ENCODE measurements around the gene CCR4. TPM values are rescaled to one million over a fixed set of nuclear protein-coding genes. Genes with fewer than 3 reads are reported as not detected.

The CCR4 gene
- total RNA-seq, 1 experiment from 2014 or later = 0.10 TPM

DNA sequence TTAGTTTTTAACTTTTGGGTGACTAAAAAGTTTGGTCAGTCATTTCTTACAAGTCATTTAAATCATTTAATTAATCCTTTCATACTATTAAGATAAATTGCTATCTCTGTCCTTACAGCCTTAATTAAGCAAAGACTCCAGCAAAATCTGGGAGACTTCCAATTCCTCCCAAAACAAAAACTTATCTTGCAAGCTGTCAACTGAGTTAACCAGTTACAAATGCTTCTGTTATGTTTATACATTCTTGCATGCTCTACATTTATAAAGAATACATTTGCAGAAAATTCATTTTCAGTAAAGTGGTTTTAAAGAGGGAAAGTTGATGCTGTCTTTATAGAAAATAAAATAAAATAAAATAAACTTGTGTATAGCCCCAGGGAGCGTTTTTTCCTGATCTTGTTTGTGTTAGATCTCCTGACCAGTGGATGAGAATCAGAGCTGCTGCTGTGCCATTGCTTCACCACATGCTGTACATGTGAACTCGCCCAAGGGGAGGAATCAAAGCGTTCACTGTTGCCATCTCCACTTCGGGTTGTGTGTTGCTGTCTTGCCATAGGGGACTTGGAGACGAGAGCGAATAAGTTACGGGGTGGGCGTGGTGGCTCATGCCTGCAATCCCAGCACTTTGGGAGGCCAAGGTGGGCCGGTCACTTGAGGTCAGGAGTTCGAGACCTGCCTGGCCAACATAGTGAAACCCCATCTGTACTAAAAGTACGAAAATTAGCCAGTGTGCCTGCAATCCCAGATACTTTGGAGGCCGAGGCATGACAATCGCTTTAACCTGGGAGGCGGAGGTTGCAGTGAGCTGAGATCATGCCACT, 5.5 kb downstream of the CCR4 start:
- ATAC-seq (no peak), DNase-seq (ENCODE audit: low read depth, low spot score) (no peak)
- H3K9me3 ChIP-seq (ENCODE audit: control insufficient read depth, insufficient read depth, low read depth, low read length) = no peaks in the 10 kb centered on the region
- H3K4me1 ChIP-seq (ENCODE audit: control insufficient read depth, insufficient read depth, low read length) = no peaks in the 10 kb centered on the region
- intact Hi-C loops (cut with micrococcal nuclease; ENCODE audit: unreplicated experiment) (no loop called here), in situ Hi-C loops (cut with HindIII; ENCODE audit: low pct_unique_long_range_greater_than_20kb, low sequenced_read_pairs) (no loop called here)
- H3K36me3 ChIP-seq (ENCODE audit: control insufficient read depth, insufficient read depth, low read length) = no peaks in the 10 kb centered on the region
- POLR2A ChIA-PET = no interaction called here
- TF ChIP-seq SIN3A (IDR thresholded peaks at IDR 0.05; ENCODE audit: borderline replicate concordance, insufficient read depth, low read depth, low read length) = no peak
- no peak for TF ChIP-seq POLR2AphosphoS5 (IDR thresholded peaks at IDR 0.05; ENCODE audit: low read depth, low read length)
- TF ChIP-seq, protein P1, sequence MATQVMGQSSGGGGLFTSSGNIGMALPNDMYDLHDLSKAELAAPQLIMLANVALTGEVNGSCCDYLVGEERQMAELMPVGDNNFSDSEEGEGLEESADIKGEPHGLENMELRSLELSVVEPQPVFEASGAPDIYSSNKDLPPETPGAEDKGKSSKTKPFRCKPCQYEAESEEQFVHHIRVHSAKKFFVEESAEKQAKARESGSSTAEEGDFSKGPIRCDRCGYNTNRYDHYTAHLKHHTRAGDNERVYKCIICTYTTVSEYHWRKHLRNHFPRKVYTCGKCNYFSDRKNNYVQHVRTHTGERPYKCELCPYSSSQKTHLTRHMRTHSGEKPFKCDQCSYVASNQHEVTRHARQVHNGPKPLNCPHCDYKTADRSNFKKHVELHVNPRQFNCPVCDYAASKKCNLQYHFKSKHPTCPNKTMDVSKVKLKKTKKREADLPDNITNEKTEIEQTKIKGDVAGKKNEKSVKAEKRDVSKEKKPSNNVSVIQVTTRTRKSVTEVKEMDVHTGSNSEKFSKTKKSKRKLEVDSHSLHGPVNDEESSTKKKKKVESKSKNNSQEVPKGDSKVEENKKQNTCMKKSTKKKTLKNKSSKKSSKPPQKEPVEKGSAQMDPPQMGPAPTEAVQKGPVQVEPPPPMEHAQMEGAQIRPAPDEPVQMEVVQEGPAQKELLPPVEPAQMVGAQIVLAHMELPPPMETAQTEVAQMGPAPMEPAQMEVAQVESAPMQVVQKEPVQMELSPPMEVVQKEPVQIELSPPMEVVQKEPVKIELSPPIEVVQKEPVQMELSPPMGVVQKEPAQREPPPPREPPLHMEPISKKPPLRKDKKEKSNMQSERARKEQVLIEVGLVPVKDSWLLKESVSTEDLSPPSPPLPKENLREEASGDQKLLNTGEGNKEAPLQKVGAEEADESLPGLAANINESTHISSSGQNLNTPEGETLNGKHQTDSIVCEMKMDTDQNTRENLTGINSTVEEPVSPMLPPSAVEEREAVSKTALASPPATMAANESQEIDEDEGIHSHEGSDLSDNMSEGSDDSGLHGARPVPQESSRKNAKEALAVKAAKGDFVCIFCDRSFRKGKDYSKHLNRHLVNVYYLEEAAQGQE (IDR thresholded peaks at IDR 0.05; ENCODE audit: insufficient read depth in 1 of 2, low read depth in 2 of 2, low read length in 1 of 2) = no peak
- no peak for TF ChIP-seq TCF7L2 (IDR thresholded peaks at IDR 0.05; ENCODE audit: low read depth, low read length)
- TF ChIP-seq, protein P2, sequence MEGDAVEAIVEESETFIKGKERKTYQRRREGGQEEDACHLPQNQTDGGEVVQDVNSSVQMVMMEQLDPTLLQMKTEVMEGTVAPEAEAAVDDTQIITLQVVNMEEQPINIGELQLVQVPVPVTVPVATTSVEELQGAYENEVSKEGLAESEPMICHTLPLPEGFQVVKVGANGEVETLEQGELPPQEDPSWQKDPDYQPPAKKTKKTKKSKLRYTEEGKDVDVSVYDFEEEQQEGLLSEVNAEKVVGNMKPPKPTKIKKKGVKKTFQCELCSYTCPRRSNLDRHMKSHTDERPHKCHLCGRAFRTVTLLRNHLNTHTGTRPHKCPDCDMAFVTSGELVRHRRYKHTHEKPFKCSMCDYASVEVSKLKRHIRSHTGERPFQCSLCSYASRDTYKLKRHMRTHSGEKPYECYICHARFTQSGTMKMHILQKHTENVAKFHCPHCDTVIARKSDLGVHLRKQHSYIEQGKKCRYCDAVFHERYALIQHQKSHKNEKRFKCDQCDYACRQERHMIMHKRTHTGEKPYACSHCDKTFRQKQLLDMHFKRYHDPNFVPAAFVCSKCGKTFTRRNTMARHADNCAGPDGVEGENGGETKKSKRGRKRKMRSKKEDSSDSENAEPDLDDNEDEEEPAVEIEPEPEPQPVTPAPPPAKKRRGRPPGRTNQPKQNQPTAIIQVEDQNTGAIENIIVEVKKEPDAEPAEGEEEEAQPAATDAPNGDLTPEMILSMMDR (IDR thresholded peaks at IDR 0.05) = no peak
- no peaks in the 10 kb centered on the region for H3K27me3 ChIP-seq (ENCODE audit: control insufficient read depth, insufficient read depth, low read length)
- CTCF ChIA-PET = no interaction called here
- H3K27ac ChIP-seq (ENCODE audit: low read length) = no peak overlapping the region
- H3K4me3 ChIP-seq (ENCODE audit: low read depth in 2 of 2, low read length in 2 of 2) = no peak overlapping the region
- no TSS peak for BruUV-seq (replicated peaks)

DNA sequence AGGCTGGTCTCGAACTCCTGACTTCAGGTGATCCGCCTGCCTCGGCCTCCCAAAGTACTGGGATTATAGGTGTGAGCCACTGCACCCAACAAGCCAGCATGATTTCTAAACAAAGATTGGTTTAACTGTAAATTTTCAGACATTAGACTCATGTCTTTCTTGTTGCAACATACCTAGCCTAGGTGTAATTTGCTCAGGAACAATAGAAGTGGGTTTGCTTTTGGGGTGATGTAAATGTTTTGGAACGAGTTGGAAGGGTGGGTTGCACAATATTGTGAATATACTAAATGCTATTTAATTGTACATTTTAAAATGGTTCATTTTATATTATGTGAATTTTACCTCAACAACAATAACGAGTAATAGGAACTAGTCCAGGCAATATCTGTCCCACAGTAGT, 7.1 kb downstream of the CCR4 start:
- no peak overlapping the region for H3K4me3 ChIP-seq (ENCODE audit: low read depth in 2 of 2, low read length in 2 of 2)
- H3K36me3 ChIP-seq (ENCODE audit: control insufficient read depth, insufficient read depth, low read length) = no peaks in the 10 kb centered on the region
- in situ Hi-C loops (cut with HindIII; ENCODE audit: low pct_unique_long_range_greater_than_20kb, low sequenced_read_pairs) (no loop called here), intact Hi-C loops (cut with micrococcal nuclease; ENCODE audit: unreplicated experiment) (no loop called here)
- ATAC-seq = no peak
- H3K27ac ChIP-seq (ENCODE audit: low read length) = no peak overlapping the region
- CTCF ChIA-PET = no interaction called here
- TF ChIP-seq SIN3A (IDR thresholded peaks at IDR 0.05; ENCODE audit: borderline replicate concordance, insufficient read depth, low read depth, low read length) (no peak), POLR2AphosphoS5 (IDR thresholded peaks at IDR 0.05; ENCODE audit: low read depth, low read length) (no peak), TCF7L2 (IDR thresholded peaks at IDR 0.05; ENCODE audit: low read depth, low read length) (no peak)
- TF ChIP-seq, protein P1 (IDR thresholded peaks at IDR 0.05; ENCODE audit: insufficient read depth in 1 of 2, low read depth in 2 of 2, low read length in 1 of 2) = no peak
- TF ChIP-seq, protein P2 (IDR thresholded peaks at IDR 0.05) = no peak
- H3K9me3 ChIP-seq (ENCODE audit: control insufficient read depth, insufficient read depth, low read depth, low read length) = no peaks in the 10 kb centered on the region
- POLR2A ChIA-PET = no interaction called here
- DNase-seq (ENCODE audit: low read depth, low spot score) = no peak
- no peaks in the 10 kb centered on the region for H3K4me1 ChIP-seq (ENCODE audit: control insufficient read depth, insufficient read depth, low read length)
- BruUV-seq (replicated peaks) = no TSS peak
- H3K27me3 ChIP-seq (ENCODE audit: control insufficient read depth, insufficient read depth, low read length) = no peaks in the 10 kb centered on the region
